Measurements from ENCODE around the gene SPATS2. TPM values are rescaled to one million over a fixed set of nuclear protein-coding genes. Genes with fewer than 3 reads are reported as not detected.

SPATS2 gene
- total RNA-seq, 2 experiments from 2014 or later: 6.1 to 6.4 TPM

GRCh38 chr12:49462083-49462744, 95.0 kb downstream of the SPATS2 start:
- CTCF ChIA-PET: no interaction called here
- Mint-ChIP-seq H3K27me3 (no peaks in the 10 kb centered on the region), H3K27ac (no peak overlapping the region), H3K36me3 (ENCODE audit: low read depth) (peaks cover 7% of the 10 kb centered on the region), H3K4me3 (no peak overlapping the region), H3K4me1 (ENCODE audit: low read depth) (no peaks in the 10 kb centered on the region), H3K9me3 (no peaks in the 10 kb centered on the region)
- no peak for ATAC-seq (ENCODE audit: poor library complexity)
- Histone ChIP-seq H3K27me3 (ENCODE audit: control insufficient read depth in 1 of 2, insufficient read depth in 2 of 2, low read length in 2 of 2) (no peaks in the 10 kb centered on the region), H3K27ac (ENCODE audit: low read depth in 1 of 2, low read length in 2 of 2) (no peak overlapping the region), H3K9me3 (ENCODE audit: control insufficient read depth in 1 of 2, insufficient read depth in 1 of 2, low read length in 2 of 2) (no peaks in the 10 kb centered on the region), H3K36me3 (ENCODE audit: insufficient read depth, low read length) (no peaks in the 10 kb centered on the region), H3K4me3 (ENCODE audit: low read length) (no peak overlapping the region), H3K4me1 (ENCODE audit: insufficient read depth, low read length) (no peaks in the 10 kb centered on the region)
- POLR2A ChIA-PET: no interaction called here
- intact Hi-C loops (cut with DNase I, micrococcal nuclease): no loop called here
- TF ChIP-seq CTCF (IDR thresholded peaks at IDR 0.05): no peak
- no peak for DNase-seq

GRCh38 chr12:49465132-49465531, 97.9 kb downstream of the SPATS2 start:
- no peak overlapping the region for H3K4me3 Mint-ChIP-seq
- H3K9me3 Mint-ChIP-seq: no peaks in the 10 kb centered on the region
- CTCF ChIA-PET: interaction anchor here (0.5 to 0.7 kb wide), 3 partner anchors 14 to 800 kb away, joined by 3 read pairs; no protein-coding TSS in a partner anchor
- DNase-seq (no peak), ATAC-seq (ENCODE audit: poor library complexity) (no peak)
- no peaks in the 10 kb centered on the region for H3K27me3 Mint-ChIP-seq
- no peak overlapping the region for H3K4me3 ChIP-seq (ENCODE audit: low read length)
- H3K27ac ChIP-seq (ENCODE audit: low read depth in 1 of 2, low read length in 2 of 2): no peak overlapping the region
- POLR2A ChIA-PET: no interaction called here
- TF ChIP-seq CTCF (IDR thresholded peaks at IDR 0.05): no peak
- H3K4me1 Mint-ChIP-seq (ENCODE audit: low read depth): no peaks in the 10 kb centered on the region
- intact Hi-C loops (cut with DNase I, micrococcal nuclease): no loop called here
- H3K36me3 ChIP-seq (ENCODE audit: insufficient read depth, low read length): no peaks in the 10 kb centered on the region
- no peaks in the 10 kb centered on the region for H3K27me3 ChIP-seq (ENCODE audit: control insufficient read depth in 1 of 2, insufficient read depth in 2 of 2, low read length in 2 of 2)
- H3K9me3 ChIP-seq (ENCODE audit: control insufficient read depth in 1 of 2, insufficient read depth in 1 of 2, low read length in 2 of 2): no peaks in the 10 kb centered on the region
- no peak overlapping the region for H3K27ac Mint-ChIP-seq
- H3K4me1 ChIP-seq (ENCODE audit: insufficient read depth, low read length): no peaks in the 10 kb centered on the region
- H3K36me3 Mint-ChIP-seq (ENCODE audit: low read depth): peaks cover 7% of the 10 kb centered on the region

- Mint-ChIP-seq H3K27me3 (no peaks in the 10 kb centered on the region), H3K9me3 (no peaks in the 10 kb centered on the region), H3K4me3 (no peak overlapping the region), H3K36me3 (ENCODE audit: low read depth) (no peaks in the 10 kb centered on the region), H3K4me1 (ENCODE audit: low read depth) (peaks cover 6% of the 10 kb centered on the region), H3K27ac (no peak overlapping the region)
- H3K9me3 ChIP-seq (ENCODE audit: control insufficient read depth in 1 of 2, insufficient read depth in 1 of 2, low read length in 2 of 2): no peaks in the 10 kb centered on the region
- ATAC-seq (ENCODE audit: poor library complexity): no peak
- H3K27me3 ChIP-seq (ENCODE audit: control insufficient read depth in 1 of 2, insufficient read depth in 2 of 2, low read length in 2 of 2): no peaks in the 10 kb centered on the region
- no peak for DNase-seq
- CTCF ChIA-PET: no interaction called here
- H3K4me3 ChIP-seq (ENCODE audit: low read length): no peak overlapping the region
- H3K4me1 ChIP-seq (ENCODE audit: insufficient read depth, low read length): no peaks in the 10 kb centered on the region
- no peak overlapping the region for H3K27ac ChIP-seq (ENCODE audit: low read depth in 1 of 2, low read length in 2 of 2)
- intact Hi-C loops (cut with DNase I, micrococcal nuclease): no loop called here
- no peak for TF ChIP-seq CTCF (IDR thresholded peaks at IDR 0.05)
- no peaks in the 10 kb centered on the region for H3K36me3 ChIP-seq (ENCODE audit: insufficient read depth, low read length)
- POLR2A ChIA-PET: interaction anchor here (1.1 kb wide), 1 partner anchor 104 kb away, joined by 3 read pairs; the partner anchor contains the start of gene SPATS2
These were observed 103.7 kb downstream of the SPATS2 start for GRCh38 chr12:49470986-49471385.

Measured in CD4-positive, alpha-beta T cell (primary cell).